GM18502 (cell line): Measurements from ENCODE around the gene KRT32.

Source experiments
- ATAC-seq: cut with Tn5 transposase; IDR thresholded peaks from one replicate; pipeline ENCODE4 v1.9.1; 2021; ENCODE audit warnings: mild to moderate bottlenecking; ENCODE audit not compliant: unreplicated experiment, poor library complexity

Gene KRT32

GRCh38 chr17:41411072-41411840 lies 55.9 kb downstream of the KRT32 start:
- no peak for ATAC-seq
